MV-4-11 (cell line): ENCODE results near the gene ABCB1.
A peak's percentile ranks its signal among the peaks of the same experiment; 100 is the strongest.
"Not testable (repeated sequence)": the region's sequence is repeated elsewhere in the genome, so short reads cannot be mapped to it uniquely, and the experiment has no call there.

Experiments
- DNase-seq: peaks from one replicate; lab custom pipeline; 2025; lab: John Stamatoyannopoulos, UW

The ABCB1 gene

GRCh38 chr7:87575521-87575920, 25.2 kb downstream of the ABCB1 start:
- DNase-seq: no peak

- peak; percentile 14 for DNase-seq
Observed at GRCh38 chr7:87574630-87575029, 26.1 kb downstream of the ABCB1 start.

GRCh38 chr7:87572513-87572912, 28.2 kb downstream of the ABCB1 start:
- DNase-seq: not testable (repeated sequence)

GRCh38 chr7:87570178-87570577, 30.5 kb downstream of the ABCB1 start:
- no peak for DNase-seq

GRCh38 chr7:87567052-87567451, 33.6 kb downstream of the ABCB1 start:
- DNase-seq: no peak

- no peak for DNase-seq
Observed at GRCh38 chr7:87566311-87566900, 34.3 kb downstream of the ABCB1 start.

- DNase-seq: no peak
Observed at GRCh38 chr7:87565877-87566276, 34.8 kb downstream of the ABCB1 start.

GRCh38 chr7:87564296-87564963, 36.3 kb downstream of the ABCB1 start:
- DNase-seq: peak; percentile 18

- DNase-seq: no peak
Observed at GRCh38 chr7:87561702-87562101, 39.0 kb downstream of the ABCB1 start.

- no peak for DNase-seq
Observed at GRCh38 chr7:87561102-87561501, 39.6 kb downstream of the ABCB1 start.

- DNase-seq: no peak
Observed at GRCh38 chr7:87552351-87552900, 48.3 kb downstream of the ABCB1 start.

- DNase-seq: no peak
Observed at GRCh38 chr7:87548123-87548919, 52.4 kb downstream of the ABCB1 start.

- DNase-seq: no peak
Observed at GRCh38 chr7:87545760-87546159, 54.9 kb downstream of the ABCB1 start.

GRCh38 chr7:87543623-87544022, 57.1 kb downstream of the ABCB1 start:
- no peak for DNase-seq

- DNase-seq: no peak
Observed at GRCh38 chr7:87541648-87542047, 59.0 kb downstream of the ABCB1 start.

- DNase-seq: no peak
Observed at GRCh38 chr7:87538052-87538451, 62.6 kb downstream of the ABCB1 start.

- peak; percentile 8 for DNase-seq
Observed at GRCh38 chr7:87534072-87534471, 66.6 kb downstream of the ABCB1 start.

GRCh38 chr7:87530126-87530525, 70.6 kb downstream of the ABCB1 start:
- no peak for DNase-seq

GRCh38 chr7:87528730-87529129, 72.0 kb downstream of the ABCB1 start:
- no peak for DNase-seq

GRCh38 chr7:87518735-87519134, 81.9 kb downstream of the ABCB1 start:
- DNase-seq: no peak

GRCh38 chr7:87517891-87518290, 82.8 kb downstream of the ABCB1 start:
- DNase-seq: no peak

GRCh38 chr7:87517136-87517815, 83.4 kb downstream of the ABCB1 start:
- peak; percentile 94 for DNase-seq
